Measurements from ENCODE around the gene PSMA7.
"Not testable (repeated sequence)": the region's sequence is repeated elsewhere in the genome, so short reads cannot be mapped to it uniquely, and the experiment has no call there.

Gene PSMA7

DNA sequence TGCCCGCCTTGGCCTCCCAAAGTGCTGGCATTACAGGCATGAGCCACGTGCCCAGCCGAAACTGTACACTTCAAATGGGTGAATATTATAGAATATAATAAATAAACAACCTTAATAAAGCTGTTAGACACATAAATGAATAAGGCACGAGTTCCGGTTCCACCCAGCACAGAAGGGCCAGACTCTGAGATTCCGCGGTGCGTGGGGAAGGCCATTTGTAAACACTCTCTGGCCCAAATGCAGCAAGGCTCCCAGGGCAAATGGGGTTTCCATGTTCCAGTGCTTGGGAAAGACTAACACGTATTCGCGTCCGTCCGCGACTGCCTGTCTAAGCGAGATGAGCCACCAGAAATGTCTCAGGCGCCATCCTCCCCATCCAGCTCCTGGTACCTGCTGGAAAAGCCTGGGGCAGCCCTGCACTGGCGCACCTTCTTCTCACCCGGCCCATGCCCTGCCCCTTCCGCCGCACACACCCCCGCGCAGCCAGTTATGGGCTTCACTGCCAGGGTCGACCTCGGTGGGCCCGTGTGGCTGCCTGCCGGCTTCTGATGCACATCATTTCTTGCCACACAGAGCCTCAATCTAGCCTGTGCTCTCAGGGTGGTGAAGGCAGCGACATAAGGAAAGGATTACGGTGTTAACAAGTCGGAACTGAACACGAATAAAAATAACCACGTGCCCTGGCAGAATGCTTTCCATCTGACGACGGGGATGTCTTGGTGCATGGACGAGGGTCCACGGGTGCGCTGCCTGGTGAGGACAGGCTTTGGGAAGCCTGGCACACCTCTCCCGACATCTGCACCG, 26.4 kb downstream of the PSMA7 start:
- TF ChIP-seq, protein P1, sequence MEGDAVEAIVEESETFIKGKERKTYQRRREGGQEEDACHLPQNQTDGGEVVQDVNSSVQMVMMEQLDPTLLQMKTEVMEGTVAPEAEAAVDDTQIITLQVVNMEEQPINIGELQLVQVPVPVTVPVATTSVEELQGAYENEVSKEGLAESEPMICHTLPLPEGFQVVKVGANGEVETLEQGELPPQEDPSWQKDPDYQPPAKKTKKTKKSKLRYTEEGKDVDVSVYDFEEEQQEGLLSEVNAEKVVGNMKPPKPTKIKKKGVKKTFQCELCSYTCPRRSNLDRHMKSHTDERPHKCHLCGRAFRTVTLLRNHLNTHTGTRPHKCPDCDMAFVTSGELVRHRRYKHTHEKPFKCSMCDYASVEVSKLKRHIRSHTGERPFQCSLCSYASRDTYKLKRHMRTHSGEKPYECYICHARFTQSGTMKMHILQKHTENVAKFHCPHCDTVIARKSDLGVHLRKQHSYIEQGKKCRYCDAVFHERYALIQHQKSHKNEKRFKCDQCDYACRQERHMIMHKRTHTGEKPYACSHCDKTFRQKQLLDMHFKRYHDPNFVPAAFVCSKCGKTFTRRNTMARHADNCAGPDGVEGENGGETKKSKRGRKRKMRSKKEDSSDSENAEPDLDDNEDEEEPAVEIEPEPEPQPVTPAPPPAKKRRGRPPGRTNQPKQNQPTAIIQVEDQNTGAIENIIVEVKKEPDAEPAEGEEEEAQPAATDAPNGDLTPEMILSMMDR (IDR thresholded peaks at IDR 0.05; ENCODE audit: control insufficient read depth, extremely low read depth, insufficient read depth) = no peak
- H3K4me3 ChIP-seq (ENCODE audit: low read depth, low read length) = no peak overlapping the region

DNA sequence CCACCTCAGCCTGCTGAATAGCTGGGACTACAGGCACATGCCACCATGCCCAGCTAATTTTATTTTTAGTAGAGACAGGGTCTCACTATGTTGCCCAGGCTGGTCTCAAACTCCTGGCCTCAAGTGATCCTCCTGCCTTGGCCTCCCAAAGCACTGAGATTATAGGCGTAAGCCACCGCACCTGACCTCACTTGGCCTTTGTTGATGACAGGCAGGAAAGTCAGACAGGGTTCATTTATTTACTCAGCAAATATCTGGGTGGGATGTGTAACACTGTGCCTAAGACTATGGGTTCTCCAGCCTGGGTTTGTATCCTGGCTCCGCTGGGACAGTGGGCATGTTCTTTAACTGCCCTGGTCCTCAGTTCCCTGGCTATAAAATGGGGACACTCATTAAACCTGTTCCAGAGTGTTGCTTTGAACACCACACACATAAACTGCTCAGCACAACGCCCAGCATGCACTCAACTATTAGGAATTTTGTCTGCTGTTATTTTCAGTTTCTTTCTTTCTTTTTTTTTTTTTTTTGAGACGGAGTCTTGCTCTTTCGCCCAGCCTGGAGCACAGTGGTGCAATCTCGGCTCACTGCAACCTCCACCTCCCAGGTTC, 27.3 kb downstream of the PSMA7 start:
- not testable (repeated sequence) for DNase-seq (ENCODE audit: low read depth); H3K4me3 ChIP-seq (ENCODE audit: low read depth, low read length)

More for the DNA sequence above, 26.4 kb downstream of the PSMA7 start:
- DNase-seq (ENCODE audit: low read depth) = no peak

DNA sequence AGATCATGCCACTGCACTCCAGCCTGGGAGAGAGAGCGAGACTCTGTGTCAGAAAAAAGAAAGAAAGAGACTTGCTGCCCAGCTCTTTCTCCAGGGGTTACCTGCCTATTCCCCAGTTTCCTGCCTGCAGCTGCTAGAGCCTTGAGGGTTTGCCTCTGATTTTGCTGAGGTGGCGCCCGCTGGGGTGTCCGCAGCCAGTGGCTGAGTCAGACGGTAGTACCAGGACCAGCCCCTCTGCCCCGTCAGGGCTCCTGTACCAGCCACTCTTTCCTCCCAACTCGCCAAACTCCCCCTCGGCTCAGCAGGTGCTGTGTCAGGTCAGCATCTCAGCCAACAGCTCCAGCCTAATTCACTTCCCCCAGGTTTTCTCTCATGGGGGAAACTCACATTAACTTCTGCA, 28.3 kb downstream of the PSMA7 start:
- H3K4me3 ChIP-seq (ENCODE audit: low read depth, low read length) = no peak overlapping the region
- TF ChIP-seq, protein P1 (IDR thresholded peaks at IDR 0.05; ENCODE audit: control insufficient read depth, extremely low read depth, insufficient read depth) = no peak
- DNase-seq (ENCODE audit: low read depth) = no peak

DNA sequence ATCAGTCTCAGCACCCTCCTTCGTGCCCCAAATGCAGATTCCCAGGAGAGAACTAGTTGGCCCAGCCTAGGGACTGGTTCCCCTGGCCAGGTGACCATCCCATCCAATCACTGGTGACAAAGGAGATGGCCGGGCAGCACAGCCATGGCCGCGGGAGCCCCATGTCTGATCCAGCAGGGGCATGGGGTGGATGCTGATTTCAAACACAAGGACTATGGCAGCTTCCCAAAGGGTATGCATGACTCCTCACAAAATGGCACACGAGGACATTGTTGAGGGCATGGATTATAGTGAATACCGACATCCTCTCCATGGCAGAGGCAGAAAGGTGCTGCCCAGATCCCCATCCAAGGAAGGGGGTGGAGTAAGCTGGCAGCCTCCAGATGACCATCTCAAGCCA, 30.8 kb downstream of the PSMA7 start:
- TF ChIP-seq, protein P1 (IDR thresholded peaks at IDR 0.05; ENCODE audit: control insufficient read depth, extremely low read depth, insufficient read depth) = no peak
- no peak overlapping the region for H3K4me3 ChIP-seq (ENCODE audit: low read depth, low read length)
- DNase-seq (ENCODE audit: low read depth) = no peak

DNA sequence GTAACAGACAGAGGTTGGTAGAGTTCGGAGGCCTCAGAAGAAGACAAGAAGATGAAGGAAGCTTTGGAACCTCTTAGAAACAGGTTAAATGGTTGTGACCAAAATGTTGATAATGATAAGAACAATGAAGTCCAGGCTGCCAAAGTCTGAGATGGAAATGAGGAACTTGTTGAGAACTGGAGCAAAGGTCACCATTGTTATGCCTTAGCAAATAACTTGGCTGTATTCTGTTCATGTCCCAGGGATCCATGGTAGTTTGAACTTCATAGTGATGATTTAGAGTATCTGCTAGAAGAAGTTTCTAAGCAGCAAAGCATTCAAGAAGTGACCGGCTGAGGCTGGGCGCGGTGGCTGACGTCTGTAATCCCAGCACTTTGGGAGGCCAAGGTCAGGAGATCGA, 32.0 kb downstream of the PSMA7 start:
- H3K4me3 ChIP-seq (ENCODE audit: low read depth, low read length) = no peak overlapping the region
- no peak for DNase-seq (ENCODE audit: low read depth)
- TF ChIP-seq, protein P1 (IDR thresholded peaks at IDR 0.05; ENCODE audit: control insufficient read depth, extremely low read depth, insufficient read depth) = no peak

DNA sequence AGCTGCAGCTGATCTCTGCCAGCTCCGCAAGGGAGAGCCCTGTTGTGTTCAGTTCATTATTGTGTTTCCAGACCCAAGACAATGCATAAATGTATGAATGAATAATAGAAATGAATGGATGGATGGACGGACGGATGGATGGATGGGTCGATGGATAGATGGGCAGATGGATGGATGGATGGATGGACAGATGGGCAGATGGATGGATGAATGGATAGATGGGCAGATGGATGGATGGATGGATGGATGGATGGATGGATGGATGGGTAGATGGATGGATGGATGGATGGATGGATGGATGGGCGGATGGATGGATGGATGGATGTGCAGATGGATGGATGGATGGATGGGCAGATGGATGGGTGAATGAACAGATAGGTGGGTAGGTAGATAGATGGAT, 37.6 kb downstream of the PSMA7 start:
- no peak for DNase-seq (ENCODE audit: low read depth)

DNA sequence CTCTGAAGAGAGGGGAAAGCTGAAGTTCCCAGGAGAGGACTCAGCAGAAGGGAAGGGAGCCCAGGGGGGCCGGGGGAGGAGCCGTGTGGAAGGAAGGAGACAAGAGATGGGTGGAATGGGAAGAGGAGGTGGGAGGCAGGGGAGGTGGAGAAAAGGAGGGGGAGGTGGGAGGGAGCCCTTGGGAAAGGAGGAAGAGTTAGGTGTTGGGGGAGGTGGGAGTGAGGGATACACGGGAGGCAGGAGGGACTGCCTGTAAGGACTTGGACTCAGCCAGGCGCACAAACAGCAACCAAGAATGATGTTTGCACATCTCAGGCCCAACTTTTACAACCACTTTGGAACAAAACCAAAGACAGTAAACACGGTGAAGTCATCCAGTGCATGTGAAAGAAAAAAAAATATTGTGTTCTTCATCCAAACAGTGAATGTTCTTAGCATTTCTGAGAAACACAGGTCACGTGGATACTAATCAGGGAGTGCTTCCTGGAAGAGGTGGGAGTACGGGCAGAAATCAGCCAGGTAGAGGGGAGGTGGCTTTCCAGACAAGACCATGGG, 38.3 kb downstream of the PSMA7 start:
- no peak overlapping the region for H3K4me3 ChIP-seq (ENCODE audit: low read depth, low read length)
- DNase-seq (ENCODE audit: low read depth) = peak; percentile 76
- TF ChIP-seq, protein P1 (IDR thresholded peaks at IDR 0.05; ENCODE audit: control insufficient read depth, extremely low read depth, insufficient read depth) = no peak

More for the DNA sequence above, 37.6 kb downstream of the PSMA7 start:
- no peak overlapping the region for H3K4me3 ChIP-seq (ENCODE audit: low read depth, low read length)
- TF ChIP-seq, protein P1 (IDR thresholded peaks at IDR 0.05; ENCODE audit: control insufficient read depth, extremely low read depth, insufficient read depth) = no peak

Data from LNCaP clone FGC (cell line).